A673 (cell line): Measurements from ENCODE around the gene C9. TPM values are rescaled to one million over a fixed set of nuclear protein-coding genes. Genes with fewer than 3 reads are reported as not detected.

Experiments
- BruUV-seq: library from RNA; stranded (reverse); fragments of 400-500 nt; replicated peaks from 2 replicates; lab custom pipeline; 2021; lab: Mats Ljungman, UMichigan
- CTCF ChIA-PET: fragments of 300-600 bp; sonication (Branson Sonifier 250); formaldehyde crosslinking; loops from one replicate; lab custom pipeline; 2022; ENCODE audit warnings: antibody characterized with exemption; lab: Charles Lee
- POLR2A ChIA-PET: fragments of 300-600 bp; sonication (Branson Sonifier 250); formaldehyde crosslinking; loops from one replicate; lab custom pipeline; 2022; ENCODE audit warnings: antibody characterized with exemption; ENCODE audit not compliant: low non-redundant PET; lab: Charles Lee
- DNase-seq: peaks from one replicate; pipeline ENCODE4 v3.0.0-alpha.2; 2015; ENCODE audit warnings: low spot score
- H3K27ac ChIP-seq: fragments of 200-600 bp; sonication (generic); 2 replicates; pipeline ENCODE4 v1.5.1; 2016; ENCODE audit warnings: mixed run types, low read depth, mild to moderate bottlenecking, mixed read lengths, antibody characterized with exemption, low read length; ENCODE audit not compliant: poor library complexity, severe bottlenecking
- H3K27me3 ChIP-seq: fragments of 200-600 bp; sonication (generic); replicated peaks from 2 replicates; pipeline ENCODE4 v1.6.1; 2017; ENCODE audit warnings: mixed run types, low read depth, mild to moderate bottlenecking, mixed read lengths, antibody characterized with exemption, low read length; ENCODE audit not compliant: insufficient read depth, poor library complexity
- H3K36me3 ChIP-seq: fragments of 200-600 bp; sonication (generic); 2 replicates; pipeline ENCODE4 v1.6.1; 2016; ENCODE audit warnings: mixed run types, mild to moderate bottlenecking, mixed read lengths, antibody characterized with exemption, low read length; ENCODE audit not compliant: insufficient read depth, poor library complexity, severe bottlenecking
- H3K4me1 ChIP-seq: fragments of 200-600 bp; sonication (generic); 2 replicates; pipeline ENCODE4 v1.6.1; 2017; ENCODE audit warnings: mixed run types, mild to moderate bottlenecking, mixed read lengths, antibody characterized with exemption, low read length; ENCODE audit not compliant: insufficient read depth, poor library complexity, severe bottlenecking
- H3K4me3 ChIP-seq: fragments of 200-600 bp; sonication (generic); 2 replicates; pipeline ENCODE4 v1.5.1; 2016; ENCODE audit warnings: low read depth, mixed run types, mild to moderate bottlenecking, mixed read lengths, low read length; ENCODE audit not compliant: poor library complexity, severe bottlenecking
- H3K9me3 ChIP-seq: fragments of 200-600 bp; sonication (generic); 2 replicates; pipeline ENCODE4 v1.6.1; 2016; ENCODE audit warnings: mixed run types, low read depth, mild to moderate bottlenecking, mixed read lengths, antibody characterized with exemption, low read length; ENCODE audit not compliant: poor library complexity, severe bottlenecking
- EZH2 ChIP-seq: fragments of 200-600 bp; sonication (generic); IDR thresholded peaks from 2 replicates; pipeline ENCODE4 v1.6.1; 2017; ENCODE audit warnings: borderline replicate concordance, low read depth, mild to moderate bottlenecking, mixed read lengths, antibody characterized with exemption, low read length; ENCODE audit not compliant: poor library complexity, severe bottlenecking
- intact Hi-C: fragments of 100-400 bp; cut with micrococcal nuclease; formaldehyde crosslinking; loops from one replicate; pipeline ENCODE4 v1.10.0; 2022; ENCODE audit not compliant: unreplicated experiment
- total RNA-seq: library from RNA; stranded (reverse); gene quantifications from 2 replicates; pipeline ENCODE4 v1.2.3, GENCODE V29; 2021
- TF ChIP-seq, protein P1 (sequence below): fragments of 300-800, 200-600 bp; sonication (generic); conservative IDR thresholded peaks from 2 replicates; pipeline ENCODE4 v1.5.1; 2017; ENCODE audit warnings: low read depth, mild to moderate bottlenecking, antibody characterized with exemption, low read length, moderate library complexity, mixed read lengths

C9 gene
- total RNA-seq, 1 experiment from 2014 or later = not detected

DNA sequence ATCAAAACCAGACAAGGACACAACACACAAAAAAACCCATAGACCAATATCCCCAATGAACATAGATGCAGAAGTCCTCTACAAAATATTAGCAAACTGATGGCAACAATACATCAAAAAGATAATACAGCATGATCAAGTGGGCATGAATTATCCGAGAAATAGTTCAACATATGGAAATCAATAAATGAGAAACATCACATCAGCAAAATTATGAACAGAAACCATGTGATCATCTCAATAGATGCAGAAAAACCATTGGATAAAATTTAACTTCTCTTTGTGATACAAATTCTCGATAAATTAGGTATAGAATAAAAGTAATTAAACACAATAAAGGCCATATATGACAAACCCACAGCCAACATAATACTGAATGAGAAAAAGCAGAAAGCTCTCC, 69.6 kb downstream of the C9 start:
- Histone ChIP-seq H3K4me3 (no peak overlapping the region), H3K9me3 (peaks cover 9% of the 10 kb centered on the region), H3K4me1 (no peaks in the 10 kb centered on the region), H3K36me3 (no peaks in the 10 kb centered on the region), H3K27ac (no peak overlapping the region), H3K27me3 (no peaks in the 10 kb centered on the region)
- no TSS peak for BruUV-seq
- intact Hi-C loops = no loop called here
- TF ChIP-seq, protein P1, sequence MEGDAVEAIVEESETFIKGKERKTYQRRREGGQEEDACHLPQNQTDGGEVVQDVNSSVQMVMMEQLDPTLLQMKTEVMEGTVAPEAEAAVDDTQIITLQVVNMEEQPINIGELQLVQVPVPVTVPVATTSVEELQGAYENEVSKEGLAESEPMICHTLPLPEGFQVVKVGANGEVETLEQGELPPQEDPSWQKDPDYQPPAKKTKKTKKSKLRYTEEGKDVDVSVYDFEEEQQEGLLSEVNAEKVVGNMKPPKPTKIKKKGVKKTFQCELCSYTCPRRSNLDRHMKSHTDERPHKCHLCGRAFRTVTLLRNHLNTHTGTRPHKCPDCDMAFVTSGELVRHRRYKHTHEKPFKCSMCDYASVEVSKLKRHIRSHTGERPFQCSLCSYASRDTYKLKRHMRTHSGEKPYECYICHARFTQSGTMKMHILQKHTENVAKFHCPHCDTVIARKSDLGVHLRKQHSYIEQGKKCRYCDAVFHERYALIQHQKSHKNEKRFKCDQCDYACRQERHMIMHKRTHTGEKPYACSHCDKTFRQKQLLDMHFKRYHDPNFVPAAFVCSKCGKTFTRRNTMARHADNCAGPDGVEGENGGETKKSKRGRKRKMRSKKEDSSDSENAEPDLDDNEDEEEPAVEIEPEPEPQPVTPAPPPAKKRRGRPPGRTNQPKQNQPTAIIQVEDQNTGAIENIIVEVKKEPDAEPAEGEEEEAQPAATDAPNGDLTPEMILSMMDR = no peak
- no peak for TF ChIP-seq EZH2
- CTCF ChIA-PET = no interaction called here
- POLR2A ChIA-PET = no interaction called here
- DNase-seq = no peak

DNA sequence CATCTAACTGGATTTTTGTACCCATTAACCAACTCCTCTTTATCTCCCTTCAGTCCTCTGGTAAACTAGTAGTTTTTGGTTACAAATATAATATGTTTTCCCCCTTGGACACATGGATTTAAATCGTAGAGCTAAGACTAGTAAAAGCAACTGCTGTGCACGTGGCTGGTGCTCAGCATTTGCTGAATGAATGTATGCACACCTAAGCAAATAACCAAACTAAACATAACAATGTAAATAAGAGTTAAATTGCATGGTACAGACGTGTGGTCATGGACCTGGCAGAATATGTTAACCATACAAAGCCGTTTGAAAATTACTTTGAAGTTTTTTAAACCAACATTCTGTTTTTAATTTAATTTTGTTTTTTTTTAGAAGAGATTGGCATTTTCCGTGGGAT, 79.7 kb downstream of the C9 start:
- CTCF ChIA-PET = interaction anchor here (0.8 kb wide), 1 partner anchor 67 kb away, joined by 4 read pairs; no protein-coding TSS in a partner anchor
- Histone ChIP-seq H3K4me3 (no peak overlapping the region), H3K27me3 (no peaks in the 10 kb centered on the region), H3K9me3 (no peaks in the 10 kb centered on the region), H3K36me3 (no peaks in the 10 kb centered on the region), H3K4me1 (no peaks in the 10 kb centered on the region), H3K27ac (no peak overlapping the region)
- no peak for DNase-seq
- POLR2A ChIA-PET = no interaction called here
- intact Hi-C loops = loop anchor here (5.0 kb wide), 1 partner anchor 67 kb away; the partner anchor contains the start of gene FYB1
- TF ChIP-seq, protein P1 = no peak
- TF ChIP-seq EZH2 = no peak
- no TSS peak for BruUV-seq

DNA sequence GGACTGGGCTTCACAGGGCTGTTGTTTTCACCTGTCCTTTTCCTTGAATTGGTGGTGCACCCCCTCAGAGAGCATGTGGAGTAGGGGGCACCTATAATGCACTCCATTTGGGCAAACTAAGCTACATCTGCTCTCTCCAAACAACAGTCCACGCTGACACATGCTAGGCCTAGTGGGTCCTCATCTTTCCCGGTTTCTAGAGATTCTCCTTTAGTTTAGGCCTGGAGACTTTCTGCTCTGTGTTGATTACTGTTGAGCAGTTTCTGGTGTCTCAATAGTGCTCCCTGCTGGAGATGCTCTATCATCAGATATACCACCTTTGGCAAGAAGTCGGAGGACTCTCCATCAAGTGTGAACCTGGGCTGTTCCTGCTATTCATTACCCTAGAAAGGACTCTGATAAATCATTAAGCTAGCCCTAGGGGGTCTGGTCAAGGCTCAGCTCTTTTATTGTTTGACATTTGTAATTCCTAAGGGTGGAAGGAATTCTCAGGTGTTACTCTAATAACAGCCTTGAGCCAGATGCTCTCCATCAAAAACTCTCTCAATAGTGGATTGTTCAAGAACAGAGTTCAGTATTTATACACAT, 81.0 kb downstream of the C9 start:
- H3K27ac ChIP-seq = no peak overlapping the region
- no TSS peak for BruUV-seq
- CTCF ChIA-PET = no interaction called here
- no peaks in the 10 kb centered on the region for H3K9me3 ChIP-seq
- no peaks in the 10 kb centered on the region for H3K27me3 ChIP-seq
- POLR2A ChIA-PET = no interaction called here
- no peaks in the 10 kb centered on the region for H3K4me1 ChIP-seq
- no peak for TF ChIP-seq EZH2
- TF ChIP-seq, protein P1 = peak; percentile 66
- intact Hi-C loops = loop anchor here (1.0 to 5.0 kb wide), 2 partner anchors 66 to 134 kb away; partner anchors contain the start of gene FYB1
- peak; percentile 59 for DNase-seq
- no peaks in the 10 kb centered on the region for H3K36me3 ChIP-seq
- no peak overlapping the region for H3K4me3 ChIP-seq
